Measurements from ENCODE around the gene HAND2.

HAND2 gene

DNA sequence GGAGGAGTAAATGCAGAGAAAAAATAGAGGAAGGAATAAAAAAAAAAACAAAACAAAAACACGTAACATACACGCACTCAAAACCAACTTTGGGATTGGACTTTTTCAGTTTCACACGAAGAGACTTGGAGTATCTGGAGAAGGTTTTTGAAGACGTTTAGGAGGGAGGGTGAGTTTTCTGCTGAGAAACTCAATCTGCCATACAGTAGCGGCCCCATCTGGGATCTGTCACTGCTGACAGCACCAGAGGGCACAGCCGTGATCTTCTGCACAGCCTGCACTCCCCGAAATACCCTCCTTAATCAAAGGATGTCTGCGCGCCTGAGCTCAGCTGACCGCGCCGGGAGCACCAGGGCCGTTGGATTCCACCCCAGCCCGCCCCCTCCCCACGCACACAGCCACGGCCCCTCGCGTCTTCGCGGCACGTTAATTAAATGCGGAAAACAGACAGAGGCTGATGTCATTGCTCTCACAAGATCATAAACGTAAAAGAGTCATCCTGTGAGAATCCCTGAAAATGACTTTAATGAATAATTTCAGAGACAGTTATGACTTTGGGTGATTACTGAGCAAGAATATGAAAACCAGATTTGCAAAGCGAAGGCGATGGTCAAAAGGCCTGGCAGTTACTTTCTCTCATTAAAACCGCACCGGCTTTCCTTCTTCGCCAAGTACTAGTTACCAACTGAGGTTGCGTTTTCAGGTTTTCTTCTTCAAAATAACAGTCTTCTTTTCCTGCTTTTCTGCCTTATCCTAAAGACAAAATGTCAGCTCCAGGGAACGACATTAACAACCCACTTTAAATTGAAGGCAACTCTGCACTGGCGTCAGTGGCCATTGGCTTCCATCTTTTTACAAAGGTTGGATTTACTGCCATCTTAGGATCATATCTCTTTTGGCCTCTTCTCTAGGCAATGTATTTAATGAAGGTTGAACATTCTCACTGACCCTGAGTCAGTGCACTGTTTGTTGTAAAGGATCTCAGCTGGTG lies 10.6 kb downstream of the HAND2 start:
- FAIRE-seq = no peak

- no peak for FAIRE-seq
Observed at GRCh38 chr4:173518425-173519102, 11.5 kb downstream of the HAND2 start.

DNA sequence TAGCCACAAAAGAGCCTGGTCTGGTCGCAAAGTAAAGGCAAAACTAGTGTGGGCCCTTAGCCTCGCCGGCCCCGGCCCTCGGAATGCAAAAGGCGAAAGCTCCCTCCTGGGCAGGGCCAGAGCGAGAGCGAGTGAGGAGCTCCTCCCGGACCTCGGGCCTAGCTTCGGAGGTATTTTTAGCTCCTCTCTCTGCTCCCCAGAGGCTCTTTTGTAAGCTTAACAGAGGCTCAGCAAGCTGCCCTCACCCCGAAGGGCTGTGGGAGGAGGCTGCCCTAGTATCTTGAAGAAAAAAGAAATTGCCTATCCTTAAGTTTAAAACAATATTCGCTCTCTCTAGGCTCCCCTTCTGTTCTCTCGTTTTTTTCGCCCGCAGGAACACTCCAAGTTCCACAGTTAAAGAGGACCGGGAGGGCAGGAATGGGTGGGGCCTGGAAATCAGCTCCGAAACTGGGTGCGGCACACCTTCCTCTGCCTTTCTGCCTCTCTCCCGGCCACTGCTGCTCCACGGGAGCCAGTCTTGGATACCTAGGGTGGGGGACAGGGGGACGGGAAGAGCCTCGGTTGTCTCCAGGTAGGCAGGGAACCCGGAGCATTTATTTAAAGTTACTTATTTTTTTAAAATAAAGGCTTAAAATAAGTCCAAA lies 12.1 kb downstream of the HAND2 start:
- FAIRE-seq = no peak

GRCh38 chr4:173516621-173517524 lies 13.2 kb downstream of the HAND2 start:
- FAIRE-seq = no peak

DNA sequence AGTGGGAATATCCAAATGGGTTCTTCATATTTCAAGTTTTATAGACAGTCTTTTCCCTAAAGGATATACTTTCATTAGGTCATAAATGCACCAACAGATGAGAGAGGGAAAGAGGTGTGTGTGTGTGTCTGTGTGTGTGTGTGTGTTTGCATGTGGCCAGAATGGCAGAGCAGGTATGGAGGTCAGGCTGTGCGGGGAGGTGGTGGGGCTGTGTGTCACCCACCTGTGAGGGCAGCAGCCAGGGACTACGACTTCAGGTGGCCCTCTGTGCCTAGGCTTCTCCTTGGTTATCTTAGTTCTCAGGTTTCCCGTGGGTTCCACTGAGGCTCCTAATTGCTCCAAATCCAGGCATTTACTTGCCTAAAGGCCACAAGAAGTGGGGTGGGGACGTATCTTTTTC lies 14.6 kb downstream of the HAND2 start:
- FAIRE-seq = no peak

DNA sequence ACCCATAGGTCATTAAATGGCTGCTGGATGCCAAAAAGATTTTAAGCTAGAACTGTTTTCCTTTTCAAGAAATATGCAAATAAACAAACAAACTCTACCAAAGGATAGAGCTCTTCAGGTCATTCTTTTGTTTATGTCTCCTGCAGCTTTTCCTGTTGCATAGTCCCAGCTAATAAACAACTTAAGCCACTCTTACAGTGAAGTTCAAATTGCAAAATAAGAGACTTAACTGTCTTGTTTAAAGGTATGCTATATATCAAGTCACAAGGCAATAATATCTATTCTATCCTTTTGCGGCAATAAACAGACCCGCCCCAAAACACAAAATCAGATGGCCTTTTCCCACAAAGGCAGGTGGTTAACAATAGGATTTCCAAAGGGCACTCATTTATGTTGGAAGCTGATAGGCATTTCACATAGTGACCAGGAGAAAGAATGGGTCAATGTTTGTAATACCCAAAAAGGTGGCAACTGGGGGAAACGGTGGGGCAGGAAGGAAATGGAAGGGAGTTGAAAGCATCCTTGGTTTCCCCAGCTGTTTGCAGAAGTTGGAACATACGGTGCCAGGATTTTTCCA lies 15.3 kb downstream of the HAND2 start:
- no peak for FAIRE-seq

- FAIRE-seq = no peak
Observed at GRCh38 chr4:173513651-173514050, 16.4 kb downstream of the HAND2 start.

GRCh38 chr4:173511787-173512361 lies 18.2 kb downstream of the HAND2 start:
- FAIRE-seq = no peak

GRCh38 chr4:173509036-173510001 lies 20.7 kb downstream of the HAND2 start:
- no peak for FAIRE-seq

DNA sequence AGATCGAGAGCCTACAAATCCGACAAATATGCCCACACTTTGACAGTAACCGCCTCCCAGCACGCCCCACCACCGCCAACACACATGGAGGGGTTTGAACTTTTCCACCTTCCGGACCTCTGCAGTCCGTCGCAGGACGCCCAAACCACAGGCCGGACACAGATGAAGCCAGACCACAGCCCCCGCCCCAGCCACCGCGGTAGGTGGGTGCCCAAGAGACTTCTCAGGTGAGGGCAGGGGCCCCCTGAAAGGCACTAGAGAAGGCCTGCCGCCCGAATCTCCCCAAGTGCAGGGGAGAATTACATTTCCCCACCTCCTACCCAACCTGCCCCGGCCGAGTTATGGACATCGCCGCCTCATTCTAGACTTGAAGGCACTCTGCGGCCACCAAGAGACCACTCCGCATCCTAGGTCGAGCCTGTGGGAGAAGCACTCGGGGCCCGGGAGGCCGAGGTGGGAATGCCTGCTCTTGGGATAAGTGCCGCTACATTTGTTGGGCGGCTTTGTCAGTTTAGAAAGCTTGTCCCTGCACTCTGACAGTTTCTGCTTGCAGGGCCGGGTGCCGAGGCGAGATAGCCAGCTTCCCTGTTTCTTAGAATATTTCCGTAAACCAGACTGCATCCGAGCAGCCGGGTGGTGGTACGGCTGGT lies 21.5 kb downstream of the HAND2 start:
- no peak for FAIRE-seq

DNA sequence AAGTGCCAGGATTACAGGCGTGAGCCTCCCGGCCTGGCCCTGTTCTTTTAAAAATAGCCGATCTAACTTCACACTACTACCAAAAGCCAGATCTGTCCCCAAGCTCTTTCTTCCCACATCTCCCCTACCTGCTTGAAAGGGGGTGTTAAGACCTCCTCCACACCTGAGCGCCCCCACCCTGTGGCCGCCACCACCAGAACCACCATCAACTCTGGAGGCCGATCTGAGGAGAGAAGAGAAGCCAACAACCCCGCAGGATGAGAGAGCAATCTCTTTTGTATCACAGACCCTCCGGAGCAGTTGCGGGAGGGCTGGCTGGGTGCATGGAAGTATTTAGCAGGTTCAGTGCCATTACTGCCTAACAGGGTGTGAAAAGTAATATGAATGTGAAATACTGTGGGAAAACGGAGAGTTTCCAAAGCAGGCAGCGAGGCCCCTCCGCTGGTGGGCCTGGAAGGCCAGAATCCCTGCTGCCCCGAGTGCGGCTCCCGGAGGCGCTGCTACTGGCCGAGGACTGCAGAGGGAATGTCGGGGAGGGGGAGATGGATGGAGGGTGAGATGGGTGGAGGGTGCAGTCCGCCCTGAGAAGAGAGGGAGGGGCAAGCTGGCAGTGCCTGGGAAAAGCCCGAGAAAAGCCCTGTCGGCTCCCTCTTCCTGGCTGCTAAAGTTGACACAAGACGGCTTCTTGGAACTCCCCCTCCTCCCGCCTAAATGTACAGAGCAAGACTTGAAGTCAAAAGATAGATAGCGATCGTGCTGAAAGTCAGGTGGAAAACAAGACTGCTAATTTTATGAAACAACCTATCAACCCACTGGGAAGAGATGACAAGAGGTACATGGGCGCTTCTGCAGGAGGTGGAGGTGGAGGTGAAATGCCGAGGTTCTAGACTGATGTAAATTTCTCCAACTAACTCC lies 22.3 kb downstream of the HAND2 start:
- FAIRE-seq = no peak

DNA sequence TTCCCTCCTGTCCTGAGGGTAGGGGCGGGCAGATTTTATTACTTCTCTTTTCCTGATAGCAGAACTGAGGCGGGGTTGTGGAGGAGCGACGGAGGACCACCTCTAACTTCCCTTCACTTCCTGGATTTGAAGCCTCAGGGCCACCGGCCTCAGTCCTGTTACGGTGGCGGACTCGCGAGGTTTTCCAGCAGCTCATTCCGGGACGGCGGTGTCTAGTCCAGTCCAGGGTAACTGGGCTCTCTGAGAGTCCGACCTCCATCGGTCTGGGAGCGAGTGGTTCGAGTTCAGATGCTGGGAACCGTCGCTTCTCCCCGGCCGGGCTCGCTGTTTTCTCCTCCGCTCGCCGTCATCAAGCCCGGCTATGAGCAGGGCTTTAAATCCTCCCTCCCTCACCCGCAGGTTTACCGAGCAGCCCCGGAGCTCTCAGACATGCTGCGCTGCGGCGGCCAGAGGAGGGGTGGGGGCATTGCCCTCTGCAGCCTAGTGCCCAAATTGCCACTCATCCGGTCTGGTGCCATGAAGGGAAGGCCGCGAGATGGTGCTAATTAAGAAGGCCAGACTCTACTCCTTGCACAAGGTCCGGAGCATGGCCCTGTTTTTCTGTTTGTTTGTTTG lies 23.3 kb downstream of the HAND2 start:
- no peak for FAIRE-seq

DNA sequence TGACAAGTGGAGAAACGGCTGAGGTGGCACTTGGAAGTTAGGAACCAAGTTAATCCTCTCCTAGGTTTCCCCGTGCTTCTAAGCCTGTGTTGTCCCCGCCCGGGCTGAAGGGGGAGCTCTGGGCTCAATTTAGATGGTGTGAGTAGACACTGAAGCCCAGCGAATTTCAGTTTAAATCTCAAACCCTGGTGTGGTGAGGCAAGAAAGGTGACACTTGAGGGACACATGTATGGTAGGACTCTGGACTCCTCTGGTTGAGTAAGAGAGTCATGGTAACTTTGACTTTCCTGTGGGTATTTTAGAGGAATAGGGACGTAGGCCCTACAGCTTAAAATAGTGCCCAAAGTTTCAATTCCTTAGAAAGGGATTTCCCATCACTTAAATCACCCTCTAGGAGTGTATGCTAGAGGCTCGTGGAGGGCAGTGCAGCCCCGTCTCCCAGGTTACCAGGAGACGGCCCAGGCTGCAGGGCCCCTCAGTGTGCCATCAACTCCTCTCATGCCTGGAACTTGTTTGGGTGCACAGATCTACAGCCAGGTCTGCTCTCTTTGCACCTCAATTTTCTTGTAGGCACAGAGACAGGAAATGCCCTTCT lies 24.0 kb downstream of the HAND2 start:
- peak; percentile 88 for FAIRE-seq

DNA sequence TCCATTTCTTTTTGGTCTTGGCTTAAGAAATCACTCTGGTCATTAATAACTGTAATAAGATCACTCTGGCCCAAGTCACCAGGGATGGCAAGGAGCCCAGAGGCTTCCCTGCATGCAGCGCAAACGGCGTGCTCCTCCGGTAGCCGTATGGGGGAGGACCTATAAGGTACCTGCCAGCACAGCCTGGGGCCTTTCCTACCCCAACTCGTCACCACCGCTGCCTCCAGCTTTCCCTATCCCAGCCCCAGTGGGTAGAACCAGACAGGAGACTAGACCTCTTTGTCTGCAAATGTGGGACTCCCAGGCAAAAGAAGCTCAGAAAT lies 25.9 kb downstream of the HAND2 start:
- no peak for FAIRE-seq

DNA sequence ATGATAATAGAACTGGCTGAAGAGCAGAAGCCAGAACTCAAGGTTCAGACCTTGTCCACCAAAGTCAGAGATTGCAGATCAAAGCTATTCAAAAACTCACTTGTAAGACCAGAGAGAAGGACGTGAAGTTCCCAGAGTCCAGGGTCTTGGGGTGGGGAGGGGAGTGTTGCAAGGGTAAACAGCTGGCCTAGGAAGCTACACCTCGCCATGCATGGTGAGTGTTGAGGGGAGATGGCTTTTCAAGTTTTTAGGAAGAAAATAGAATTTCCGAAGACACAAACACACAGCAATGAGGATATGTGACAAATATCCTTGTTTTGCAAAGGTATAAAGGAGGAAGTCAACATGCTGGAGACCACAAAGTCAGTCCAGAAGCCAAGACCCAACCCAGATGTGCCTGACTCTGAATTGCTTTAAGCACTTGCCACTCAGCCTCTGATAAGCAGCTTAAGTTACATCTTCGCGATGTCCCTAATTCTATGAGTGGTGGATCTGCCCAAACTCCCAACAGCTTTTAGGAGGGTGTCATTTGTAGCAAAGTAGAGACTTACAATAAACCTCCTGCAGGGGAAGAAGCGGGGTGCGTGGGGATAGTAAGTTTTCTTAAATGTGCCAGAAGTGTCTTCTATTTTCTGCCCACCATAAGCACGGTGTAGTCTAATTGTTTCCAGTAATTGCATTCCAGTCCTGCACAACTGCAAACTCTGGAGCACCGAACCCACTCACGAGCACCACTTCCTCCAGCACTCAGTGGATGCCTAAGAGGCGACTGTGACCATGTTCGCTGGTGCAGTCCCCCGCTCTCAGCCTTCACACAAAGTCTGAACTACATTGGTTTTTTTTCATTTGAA lies 26.5 kb downstream of the HAND2 start:
- FAIRE-seq = no peak

DNA sequence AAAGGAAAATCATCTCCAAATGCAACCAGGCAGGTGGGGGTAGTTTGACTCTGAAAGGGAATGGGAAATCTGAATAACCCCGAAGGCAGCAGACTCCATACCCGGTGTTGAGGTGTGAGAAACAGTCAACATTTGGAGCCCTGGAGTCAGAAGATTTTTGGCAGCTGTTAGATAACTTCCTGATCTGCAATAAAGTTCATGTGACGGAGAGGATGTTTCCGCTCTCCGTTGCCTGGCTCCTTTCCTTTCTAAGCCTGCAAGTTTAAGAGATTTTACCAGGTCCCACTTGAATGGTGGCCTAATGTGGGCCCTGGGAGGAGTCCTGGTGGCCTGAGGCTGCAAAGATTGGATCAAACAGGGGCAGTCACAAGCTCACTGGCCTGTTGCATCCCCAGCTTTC lies 27.7 kb downstream of the HAND2 start:
- no peak for FAIRE-seq

- FAIRE-seq = no peak
Observed at GRCh38 chr4:173501592-173502150, 28.4 kb downstream of the HAND2 start.
